A549 (cell line): Measurements from ENCODE around the gene SRSF8. TPM values are rescaled to one million over a fixed set of nuclear protein-coding genes. Genes with fewer than 3 reads are reported as not detected.

ENCODE experiments used
- ATAC-seq, 2 experiments: fragments of 200-7000 bp in 1 of 2; fragments of >200 bp in 1 of 2; cut with Nextera tagmentation in 1 of 2; cut with Tn5 transposase in 1 of 2; 3 replicates each; pipeline versions ENCODE4 v1.8.0 to v1.9.1; 2018 to 2020; ENCODE audit warnings: mild to moderate bottlenecking in 1 of 2, moderate library complexity in 1 of 2
- CTCF ChIA-PET: fragments of 300-600 bp; sonication (Branson Sonifier 250); formaldehyde crosslinking; extraction: SDS; loops from one replicate; lab custom pipeline; 2021; ENCODE audit warnings: antibody characterized with exemption, inconsistent platforms; lab: Yijun Ruan, JAX
- POLR2A ChIA-PET: fragments of 350-600 bp; formaldehyde crosslinking; extraction: SDS; loops from one replicate; lab custom pipeline; 2021; ENCODE audit warnings: antibody characterized with exemption, inconsistent platforms; lab: Yijun Ruan, JAX
- DNase-seq, 2 experiments: peaks; one replicate each; pipeline versions ENCODE4 v3.0.0 to v3.0.0-alpha.2; 2011 to 2016; ENCODE audit warnings: low read depth in 1 of 2, low spot score in 1 of 2
- FAIRE-seq: peaks from 2 replicates; lab custom pipeline; 2011; peaks lifted over from hg19 to GRCh38; lab: Jason Lieb, UNC
- H3K27ac ChIP-seq, 2 experiments: fragments of >200 bp; sonication (Bioruptor Twin); formaldehyde crosslinking; 3 replicates each; pipeline ENCODE4 v1.5.1; 2016 to 2017
- H3K4me1 ChIP-seq: fragments of >200 bp; sonication (Bioruptor Twin); formaldehyde crosslinking; 3 replicates; pipeline ENCODE4 v1.6.1; 2016
- H3K4me2 ChIP-seq: fragments of >200 bp; sonication (Bioruptor Twin); formaldehyde crosslinking; 3 replicates; pipeline ENCODE4 v1.6.1; 2016
- H3K4me3 ChIP-seq: fragments of >200 bp; sonication (Bioruptor Twin); formaldehyde crosslinking; 3 replicates; pipeline ENCODE4 v1.5.1; 2016
- H3K9me3 ChIP-seq: fragments of >200 bp; sonication (Bioruptor Twin); formaldehyde crosslinking; 3 replicates; pipeline ENCODE4 v1.6.1; 2016
- CBX2 ChIP-seq: fragments of 200-600 bp; sonication (generic); IDR thresholded peaks from 2 replicates; pipeline ENCODE4 v1.6.1; 2016; ENCODE audit warnings: low read depth, mild to moderate bottlenecking, borderline replicate concordance
- CHD2 ChIP-seq: fragments of 150-350 bp; IDR thresholded peaks from 2 replicates; pipeline ENCODE4 v1.6.1; 2014; ENCODE audit warnings: low read length; ENCODE audit not compliant: partially characterized antibody
- CHD4 ChIP-seq: fragments of 200-600 bp; sonication (generic); IDR thresholded peaks from 2 replicates; pipeline ENCODE4 v1.6.1; 2016; ENCODE audit warnings: antibody characterized with exemption, mild to moderate bottlenecking, borderline replicate concordance
- EHMT2 ChIP-seq: fragments of 200-600 bp; sonication (generic); IDR thresholded peaks from 2 replicates; pipeline ENCODE4 v1.6.1; 2016; ENCODE audit warnings: antibody characterized with exemption, low read depth, mild to moderate bottlenecking, moderate library complexity
- EP300 ChIP-seq, 2 experiments: fragments of >200 bp; sonication (Bioruptor Twin); formaldehyde crosslinking; IDR thresholded peaks; 2 replicates in 1 of 2; 3 replicates in 1 of 2; pipeline ENCODE4 v1.6.1; 2016 to 2017
- ESRRA ChIP-seq: fragments of 150-350 bp; IDR thresholded peaks from 2 replicates; pipeline ENCODE4 v1.6.1; 2014; ENCODE audit warnings: mild to moderate bottlenecking, low read length, borderline replicate concordance
- FOSL2 ChIP-seq, 2 experiments: fragments of 450-650 bp in 1 of 2; fragments of >200 bp in 1 of 2; sonication (Bioruptor Twin) in 1 of 2; formaldehyde crosslinking; IDR thresholded peaks; 2 replicates each; pipeline versions ENCODE4 v1.5.0 to v1.6.1; 2016 to 2020; ENCODE audit warnings: mild to moderate bottlenecking in 1 of 2, moderate library complexity in 1 of 2
- HEYL ChIP-seq: fragments of 250-450 bp; sonication (Bioruptor Pico); IDR thresholded peaks from 2 replicates; pipeline ENCODE4 v1.8.0; 2021; ENCODE audit warnings: mild to moderate bottlenecking, moderate library complexity
- HOXB13 ChIP-seq: fragments of 250-450 bp; sonication (Bioruptor Pico); IDR thresholded peaks from 2 replicates; pipeline ENCODE4 v1.5.0; 2020; ENCODE audit warnings: low read depth, mild to moderate bottlenecking, moderate library complexity
- KDM1A ChIP-seq: fragments of 200-600 bp; sonication (generic); IDR thresholded peaks from 2 replicates; pipeline ENCODE4 v1.6.1; 2016; ENCODE audit warnings: low read depth, mild to moderate bottlenecking
- KDM5A ChIP-seq: fragments of 200-600 bp; sonication (generic); IDR thresholded peaks from 2 replicates; pipeline ENCODE4 v1.6.1; 2016; ENCODE audit warnings: antibody characterized with exemption, mild to moderate bottlenecking
- MAZ ChIP-seq: fragments of 150-350 bp; IDR thresholded peaks from 2 replicates; pipeline ENCODE4 v1.6.1; 2014; ENCODE audit warnings: antibody characterized with exemption, low read depth, low read length, borderline replicate concordance
- MYC ChIP-seq: IDR thresholded peaks from 2 replicates; pipeline ENCODE4 v1.6.1; 2012; ENCODE audit warnings: mild to moderate bottlenecking, inconsistent platforms, low read length, improper control_type of control experiment, borderline replicate concordance
- POLR2AphosphoS2 ChIP-seq: conservative IDR thresholded peaks from 2 replicates; pipeline ENCODE4 v1.6.1; 2012; ENCODE audit warnings: low read length, improper control_type of control experiment, inconsistent platforms
- RAD21 ChIP-seq, 2 experiments: fragments of >200 bp in 1 of 2; sonication (Bioruptor Twin) in 1 of 2; formaldehyde crosslinking in 1 of 2; IDR thresholded peaks in 1 of 2; conservative IDR thresholded peaks in 1 of 2; 2 replicates in 1 of 2; 3 replicates in 1 of 2; pipeline ENCODE4 v1.6.1; 2012 to 2018; ENCODE audit warnings: inconsistent platforms in 1 of 2
- RARB ChIP-seq: fragments of 250-450 bp; sonication (Bioruptor Pico); IDR thresholded peaks from 2 replicates; pipeline ENCODE4 v1.8.0; 2021; ENCODE audit warnings: mild to moderate bottlenecking, moderate library complexity
- RFX5 ChIP-seq: fragments of 450-650 bp; IDR thresholded peaks from 2 replicates; pipeline ENCODE4 v1.7.1; 2014; ENCODE audit warnings: antibody characterized with exemption, mild to moderate bottlenecking, moderate library complexity
- TFCP2L1 ChIP-seq: fragments of 250-450 bp; sonication (Bioruptor Pico); IDR thresholded peaks from 2 replicates; pipeline ENCODE4 v1.5.0; 2021; ENCODE audit warnings: mild to moderate bottlenecking
- TP53 ChIP-seq: fragments of 250-450 bp; sonication (Bioruptor Pico); IDR thresholded peaks from 2 replicates; pipeline ENCODE4 v1.5.0; 2021; ENCODE audit warnings: mild to moderate bottlenecking, moderate library complexity
- ZC3H11A ChIP-seq: fragments of 450-650 bp; IDR thresholded peaks from 2 replicates; pipeline ENCODE4 v1.6.1; 2014; ENCODE audit warnings: antibody characterized with exemption, mild to moderate bottlenecking
- WGBS: methylation state at CpG from one replicate; pipeline ENCODE4 v1.1.6; 2017; ENCODE audit errors: missing lambda C conversion rate; 5-methylcytosine and 5-hydroxymethylcytosine counted together
- polyA plus RNA-seq, 4 experiments: library from polyadenylated mRNA; depleted of rRNA in 3 of 4; stranded (reverse); fragments of >200 nt; fragmentation: RNase III in 1 of 4; extraction: RNeasy Plus Mini Kit Qiagen cat#74134 plus additional on column Dnase treatment in 1 of 4; gene quantifications; 2 replicates in 3 of 4; 3 replicates in 1 of 4; pipeline ENCODE4 v1.2.3, GENCODE V29; 2011 to 2017
- TF ChIP-seq, protein P1 (sequence below): fragments of 250-450 bp; sonication (Bioruptor Pico); IDR thresholded peaks from 2 replicates; pipeline ENCODE4 v1.5.0; 2021; ENCODE audit warnings: mild to moderate bottlenecking, moderate library complexity, borderline replicate concordance
- TF ChIP-seq, protein P2 (sequence below): fragments of 150-350 bp; IDR thresholded peaks from 2 replicates; pipeline ENCODE4 v1.6.1; 2014; ENCODE audit warnings: low read depth, mild to moderate bottlenecking, low read length
- TF ChIP-seq, protein P3 (sequence below): fragments of >200 bp; sonication (Bioruptor Twin); formaldehyde crosslinking; IDR thresholded peaks from 2 replicates; pipeline ENCODE4 v1.6.1; 2016
- TF ChIP-seq, protein P4 (sequence below): fragments of >200 bp; sonication (Bioruptor Twin); formaldehyde crosslinking; IDR thresholded peaks from 3 replicates; pipeline ENCODE4 v1.5.1; 2016
- TF ChIP-seq, protein P5 (sequence below): fragments of 250-450 bp; sonication (Bioruptor Pico); IDR thresholded peaks from 2 replicates; pipeline ENCODE4 v1.5.0; 2020; ENCODE audit warnings: low read depth, mild to moderate bottlenecking, moderate library complexity

The SRSF8 gene
- polyA plus RNA-seq, 2 of the 4 experiments (the other 2 are of a cell fraction), result 15.1 to 30.2 TPM

DNA sequence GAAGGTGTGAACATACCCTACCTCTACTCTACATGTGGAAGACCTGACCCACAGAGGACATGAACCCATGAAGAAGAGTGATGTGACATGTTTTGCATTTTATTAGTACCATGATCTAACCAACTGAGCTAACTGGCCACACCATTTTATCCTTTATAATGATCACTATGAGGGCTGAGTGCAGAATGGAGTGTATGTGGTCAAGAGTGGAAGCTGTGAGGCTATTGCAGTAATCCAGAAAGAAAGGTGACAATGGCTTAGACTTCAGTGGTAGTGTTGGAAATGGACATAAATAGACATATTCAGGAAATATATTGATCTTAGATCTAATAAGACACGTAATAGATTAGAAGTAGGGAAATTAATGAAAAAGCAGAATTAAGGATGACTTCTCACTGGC is 3.8 kb downstream of the SRSF8 start:
- H3K4me1 ChIP-seq, result peaks cover 9% of the 10 kb centered on the region; the same call in 2 of the 3 replicates
- TF ChIP-seq CBX2 (no peak), MYC (no peak), ZC3H11A (no peak), MAZ (no peak), ESRRA (no peak), POLR2AphosphoS2 (no peak), RARB (no peak), TFCP2L1 (CRISPR knock-in tag) (no peak), RAD21 (conservative IDR thresholded peaks at IDR 0.05 in 1 of 2, IDR thresholded peaks at IDR 0.05 in 1 of 2) (no peak), KDM5A (no peak), CHD2 (no peak), HEYL (CRISPR knock-in tag) (no peak), RFX5 (no peak)
- TF ChIP-seq, protein P1, sequence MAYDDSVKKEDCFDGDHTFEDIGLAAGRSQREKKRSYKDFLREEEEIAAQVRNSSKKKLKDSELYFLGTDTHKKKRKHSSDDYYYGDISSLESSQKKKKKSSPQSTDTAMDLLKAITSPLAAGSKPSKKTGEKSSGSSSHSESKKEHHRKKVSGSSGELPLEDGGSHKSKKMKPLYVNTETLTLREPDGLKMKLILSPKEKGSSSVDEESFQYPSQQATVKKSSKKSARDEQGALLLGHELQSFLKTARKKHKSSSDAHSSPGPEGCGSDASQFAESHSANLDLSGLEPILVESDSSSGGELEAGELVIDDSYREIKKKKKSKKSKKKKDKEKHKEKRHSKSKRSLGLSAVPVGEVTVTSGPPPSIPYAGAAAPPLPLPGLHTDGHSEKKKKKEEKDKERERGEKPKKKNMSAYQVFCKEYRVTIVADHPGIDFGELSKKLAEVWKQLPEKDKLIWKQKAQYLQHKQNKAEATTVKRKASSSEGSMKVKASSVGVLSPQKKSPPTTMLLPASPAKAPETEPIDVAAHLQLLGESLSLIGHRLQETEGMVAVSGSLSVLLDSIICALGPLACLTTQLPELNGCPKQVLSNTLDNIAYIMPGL (CRISPR knock-in tag), result no peak
- TF ChIP-seq, protein P2, sequence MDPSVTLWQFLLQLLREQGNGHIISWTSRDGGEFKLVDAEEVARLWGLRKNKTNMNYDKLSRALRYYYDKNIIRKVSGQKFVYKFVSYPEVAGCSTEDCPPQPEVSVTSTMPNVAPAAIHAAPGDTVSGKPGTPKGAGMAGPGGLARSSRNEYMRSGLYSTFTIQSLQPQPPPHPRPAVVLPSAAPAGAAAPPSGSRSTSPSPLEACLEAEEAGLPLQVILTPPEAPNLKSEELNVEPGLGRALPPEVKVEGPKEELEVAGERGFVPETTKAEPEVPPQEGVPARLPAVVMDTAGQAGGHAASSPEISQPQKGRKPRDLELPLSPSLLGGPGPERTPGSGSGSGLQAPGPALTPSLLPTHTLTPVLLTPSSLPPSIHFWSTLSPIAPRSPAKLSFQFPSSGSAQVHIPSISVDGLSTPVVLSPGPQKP, result no peak
- TF ChIP-seq, protein P3, sequence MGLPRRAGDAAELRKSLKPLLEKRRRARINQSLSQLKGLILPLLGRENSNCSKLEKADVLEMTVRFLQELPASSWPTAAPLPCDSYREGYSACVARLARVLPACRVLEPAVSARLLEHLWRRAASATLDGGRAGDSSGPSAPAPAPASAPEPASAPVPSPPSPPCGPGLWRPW, result no peak
- TF ChIP-seq, protein P4, sequence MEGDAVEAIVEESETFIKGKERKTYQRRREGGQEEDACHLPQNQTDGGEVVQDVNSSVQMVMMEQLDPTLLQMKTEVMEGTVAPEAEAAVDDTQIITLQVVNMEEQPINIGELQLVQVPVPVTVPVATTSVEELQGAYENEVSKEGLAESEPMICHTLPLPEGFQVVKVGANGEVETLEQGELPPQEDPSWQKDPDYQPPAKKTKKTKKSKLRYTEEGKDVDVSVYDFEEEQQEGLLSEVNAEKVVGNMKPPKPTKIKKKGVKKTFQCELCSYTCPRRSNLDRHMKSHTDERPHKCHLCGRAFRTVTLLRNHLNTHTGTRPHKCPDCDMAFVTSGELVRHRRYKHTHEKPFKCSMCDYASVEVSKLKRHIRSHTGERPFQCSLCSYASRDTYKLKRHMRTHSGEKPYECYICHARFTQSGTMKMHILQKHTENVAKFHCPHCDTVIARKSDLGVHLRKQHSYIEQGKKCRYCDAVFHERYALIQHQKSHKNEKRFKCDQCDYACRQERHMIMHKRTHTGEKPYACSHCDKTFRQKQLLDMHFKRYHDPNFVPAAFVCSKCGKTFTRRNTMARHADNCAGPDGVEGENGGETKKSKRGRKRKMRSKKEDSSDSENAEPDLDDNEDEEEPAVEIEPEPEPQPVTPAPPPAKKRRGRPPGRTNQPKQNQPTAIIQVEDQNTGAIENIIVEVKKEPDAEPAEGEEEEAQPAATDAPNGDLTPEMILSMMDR, result no peak
- TF ChIP-seq, protein P5, sequence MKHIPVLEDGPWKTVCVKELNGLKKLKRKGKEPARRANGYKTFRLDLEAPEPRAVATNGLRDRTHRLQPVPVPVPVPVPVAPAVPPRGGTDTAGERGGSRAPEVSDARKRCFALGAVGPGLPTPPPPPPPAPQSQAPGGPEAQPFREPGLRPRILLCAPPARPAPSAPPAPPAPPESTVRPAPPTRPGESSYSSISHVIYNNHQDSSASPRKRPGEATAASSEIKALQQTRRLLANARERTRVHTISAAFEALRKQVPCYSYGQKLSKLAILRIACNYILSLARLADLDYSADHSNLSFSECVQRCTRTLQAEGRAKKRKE, result no peak
- H3K27ac ChIP-seq, result no peak overlapping the region
- no peak for FAIRE-seq
- H3K9me3 ChIP-seq, result no peaks in the 10 kb centered on the region
- ChIA-PET POLR2A (no interaction called here), CTCF (interaction anchor here (0.5 to 2.3 kb wide), 11 partner anchors 8 to 740 kb away, joined by 3 to 8 read pairs (median 4); no protein-coding TSS in a partner anchor)
- ATAC-seq, result no peak
- H3K4me2 ChIP-seq, result no peak overlapping the region
- DNase-seq, result no peak
- WGBS, result 94% methylated on average over 1 of the region's 1 CpG
- no peak overlapping the region for H3K4me3 ChIP-seq

DNA sequence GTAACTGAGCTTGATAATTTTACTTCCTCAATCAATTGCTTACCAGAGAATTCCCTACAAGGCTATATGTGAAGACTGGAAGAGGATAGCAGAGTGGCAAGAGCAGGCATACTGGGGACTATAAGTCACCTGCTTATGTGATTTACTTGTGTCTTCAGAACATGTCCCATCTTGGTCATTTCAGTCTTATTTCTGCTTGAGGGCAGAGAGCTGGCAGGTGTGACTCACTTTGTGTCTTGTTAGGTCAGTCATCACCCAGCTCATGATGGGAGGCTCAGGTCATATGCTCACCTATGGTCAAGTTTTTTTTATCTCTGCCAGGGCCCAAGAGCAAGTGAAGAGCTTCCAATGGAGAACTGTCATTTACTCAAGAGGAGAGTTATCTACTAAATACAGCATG is 6.2 kb downstream of the SRSF8 start:
- no peak for DNase-seq
- ChIA-PET CTCF (interaction anchor here (0.9 to 1.6 kb wide), 4 partner anchors 13 to 692 kb away, joined by 3 to 7 read pairs (median 3); partner anchors contain the start of gene ENDOD1), POLR2A (interaction anchor here (1.4 kb wide), 1 partner anchor 17 kb away, joined by 6 read pairs; the partner anchor contains the start of gene ENDOD1)
- no peaks in the 10 kb centered on the region for H3K9me3 ChIP-seq
- no peak overlapping the region for H3K4me2 ChIP-seq
- no peak overlapping the region for H3K27ac ChIP-seq
- FAIRE-seq, result no peak
- H3K4me3 ChIP-seq, result no peak overlapping the region
- ATAC-seq, result no peak
- H3K4me1 ChIP-seq, result peaks cover 16% of the 10 kb centered on the region; the same call in 2 of the 3 replicates
- TF ChIP-seq EP300 (IDR thresholded peaks at IDR 0.05) (no peak), KDM5A (no peak), CHD4 (no peak), TFCP2L1 (CRISPR knock-in tag) (no peak), POLR2AphosphoS2 (no peak), FOSL2 (IDR thresholded peaks at IDR 0.05) (no peak), FOSL2 (CRISPR knock-in tag; IDR thresholded peaks at IDR 0.05) (no peak), EHMT2 (no peak), CBX2 (no peak), HOXB13 (no peak), KDM1A (no peak), TP53 (CRISPR knock-in tag) (no peak), HEYL (CRISPR knock-in tag) (no peak)
- TF ChIP-seq, protein P2, result no peak
- TF ChIP-seq, protein P5, result no peak
- TF ChIP-seq, protein P1 (CRISPR knock-in tag), result no peak
